Natural killer cell (primary cell): ENCODE data around the gene COX7C. TPM values are rescaled to one million over a fixed set of nuclear protein-coding genes. Genes with fewer than 3 reads are reported as not detected.

Experiments
- ATAC-seq, 3 donors: fragments of 150-1000 bp in 2 of 3; fragments of 200-7000 bp in 1 of 3; cut with Tn5 transposase; 1 replicate in 1 of 3; 2 replicates in 2 of 3; pipeline ENCODE4 v1.10.0; 2021; ENCODE audit warnings: mild to moderate bottlenecking in 2 of 3, moderate library complexity in 2 of 3
- DNase-seq, 2 donors: peaks; one replicate each; pipeline versions ENCODE4 v3.0.0 to v3.0.0-alpha.2; 2013 to 2021; ENCODE audit warnings: mixed read lengths in 1 of 2
- H3K27ac ChIP-seq: one replicate; pipeline ENCODE4 v1.5.1; 2013; ENCODE audit warnings: mild to moderate bottlenecking, low read length
- H3K27me3 ChIP-seq: one replicate; pipeline ENCODE4 v1.6.1; 2013; ENCODE audit warnings: low read length; ENCODE audit not compliant: control insufficient read depth, insufficient read depth
- H3K36me3 ChIP-seq: one replicate; pipeline ENCODE4 v1.6.1; 2013; ENCODE audit warnings: low read length; ENCODE audit not compliant: control insufficient read depth, insufficient read depth
- H3K4me1 ChIP-seq: one replicate; pipeline ENCODE4 v1.6.1; 2013; ENCODE audit warnings: low read length; ENCODE audit not compliant: control insufficient read depth, insufficient read depth
- H3K4me3 ChIP-seq: one replicate; pipeline ENCODE4 v1.5.1; 2013; ENCODE audit warnings: low read length
- H3K9me3 ChIP-seq: one replicate; pipeline ENCODE4 v1.6.1; 2013; ENCODE audit warnings: low read length; ENCODE audit not compliant: control insufficient read depth, insufficient read depth
- H3K27ac Mint-ChIP-seq, 2 donors: one replicate each; pipeline ENCODE4 v1.8.0; 2022; ENCODE audit warnings: mild to moderate bottlenecking in 2 of 2, mixed read lengths in 2 of 2, moderate library complexity in 1 of 2
- H3K27me3 Mint-ChIP-seq, 2 donors: one replicate each; pipeline ENCODE4 v1.8.0; 2022; ENCODE audit warnings: low read depth in 2 of 2, mixed read lengths in 2 of 2
- H3K36me3 Mint-ChIP-seq: one replicate; pipeline ENCODE4 v1.8.0; 2022; ENCODE audit warnings: mixed read lengths
- H3K4me1 Mint-ChIP-seq, 2 donors: one replicate each; pipeline ENCODE4 v1.8.0; 2022; ENCODE audit warnings: mixed read lengths in 2 of 2
- H3K4me3 Mint-ChIP-seq: one replicate; pipeline ENCODE4 v1.8.0; 2022; ENCODE audit warnings: mild to moderate bottlenecking, moderate library complexity, mixed read lengths
- H3K9me3 Mint-ChIP-seq, 2 donors: one replicate each; pipeline ENCODE4 v1.8.0; 2022; ENCODE audit warnings: mixed read lengths in 2 of 2
- CTCF ChIP-seq: fragments of 200-600 bp; IDR thresholded peaks from one replicate; pipeline ENCODE4 v1.8.0; 2022; ENCODE audit warnings: antibody characterized with exemption
- WGBS: methylation state at CpG from one replicate; pipeline ENCODE4 v1.1.7; 2013; ENCODE audit warnings: missing lambda C conversion rate; ENCODE audit not compliant: insufficient coverage; 5-methylcytosine and 5-hydroxymethylcytosine counted together
- intact Hi-C: fragments of 100-400 bp; cut with micrococcal nuclease; formaldehyde crosslinking; loops from one replicate; pipeline ENCODE4 v1.14.2; 2022
- total RNA-seq, 4 donors: library from RNA; stranded (reverse); fragments of 120-200 nt in 1 of 4; gene quantifications; one replicate each; pipeline versions ENCODE4 v1.2.3 to v1.2.4, GENCODE V29; 2013 to 2022

The COX7C gene
- total RNA-seq, 3 donors from 2014 or later (not counting 1 experiment from before 2014, with no cell fraction given) = 237 to 264 (median 250) TPM

DNA sequence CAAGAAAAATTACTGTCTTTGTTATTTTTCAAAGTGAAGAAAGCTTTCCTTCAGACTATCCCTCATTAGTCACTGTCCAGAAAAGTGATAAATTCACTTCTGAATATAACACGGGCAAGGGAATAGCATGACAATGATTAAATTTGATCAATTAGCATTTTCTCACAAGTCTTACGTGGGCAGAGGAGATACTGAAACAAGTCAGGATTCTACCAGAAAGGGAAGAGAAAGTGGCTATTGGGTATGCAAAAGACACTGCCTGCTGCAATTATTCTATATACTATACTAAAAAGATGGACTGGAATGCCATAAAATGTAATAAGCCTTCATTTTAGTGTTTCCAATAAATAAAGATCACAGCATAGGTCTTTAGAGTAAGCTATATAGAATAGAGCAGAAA is 7.4 kb downstream of the COX7C start:
- Mint-ChIP-seq H3K9me3 (no peaks in the 10 kb centered on the region), H3K27ac (no peak overlapping the region), H3K27me3 (peaks cover 18 to 28% of the 10 kb centered on the region in 2 donors), H3K4me3 (no peak overlapping the region), H3K36me3 (peaks cover 8% of the 10 kb centered on the region), H3K4me1 (peaks cover under 1 to 6% of the 10 kb centered on the region in 2 donors)
- TF ChIP-seq CTCF = no peak
- ATAC-seq = no peak
- Histone ChIP-seq H3K4me3 (no peak overlapping the region), H3K4me1 (no peaks in the 10 kb centered on the region), H3K36me3 (peaks cover 25% of the 10 kb centered on the region), H3K27ac (no peak overlapping the region), H3K27me3 (peaks cover 17% of the 10 kb centered on the region), H3K9me3 (no peaks in the 10 kb centered on the region)
- intact Hi-C loops = no loop called here
- 75% methylated on average over 1 of the region's 2 CpGs for WGBS
- DNase-seq = no peak

- Histone ChIP-seq H3K4me3 (no peak overlapping the region), H3K36me3 (peaks cover 16% of the 10 kb centered on the region), H3K27ac (no peak overlapping the region), H3K27me3 (peaks cover 17% of the 10 kb centered on the region), H3K9me3 (no peaks in the 10 kb centered on the region), H3K4me1 (no peaks in the 10 kb centered on the region)
- Mint-ChIP-seq H3K4me1 (no peaks in the 10 kb centered on the region), H3K9me3 (no peaks in the 10 kb centered on the region), H3K27ac (no peak overlapping the region), H3K36me3 (no peaks in the 10 kb centered on the region), H3K4me3 (no peak overlapping the region), H3K27me3 (peaks cover 24 to 37% of the 10 kb centered on the region in 2 donors)
- no peak for ATAC-seq
- intact Hi-C loops = no loop called here
- no peak for TF ChIP-seq CTCF
- DNase-seq = no peak
Measured at GRCh38 chr5:86626149-86626548, 8.4 kb downstream of the COX7C start.

GRCh38 chr5:86631165-86631564 is 13.4 kb downstream of the COX7C start:
- 100% methylated on average over 1 of the region's 2 CpGs for WGBS

More at GRCh38 chr5:86631165-86631564, 13.4 kb downstream of the COX7C start:
- no peaks in the 10 kb centered on the region for H3K9me3 Mint-ChIP-seq
- no peaks in the 10 kb centered on the region for H3K4me1 ChIP-seq
- DNase-seq (no peak), ATAC-seq (no peak)
- no peaks in the 10 kb centered on the region for H3K4me1 Mint-ChIP-seq
- no peak overlapping the region for H3K27ac Mint-ChIP-seq
- peaks cover 23% of the 10 kb centered on the region for H3K27me3 ChIP-seq
- no peaks in the 10 kb centered on the region for H3K36me3 ChIP-seq
- no peak overlapping the region for H3K4me3 ChIP-seq
- no peaks in the 10 kb centered on the region for H3K9me3 ChIP-seq
- no peak for TF ChIP-seq CTCF
- peaks cover 24 to 44% of the 10 kb centered on the region in 2 donors for H3K27me3 Mint-ChIP-seq
- no peak overlapping the region for H3K27ac ChIP-seq
- H3K36me3 Mint-ChIP-seq = no peaks in the 10 kb centered on the region
- intact Hi-C loops = no loop called here
- no peak overlapping the region for H3K4me3 Mint-ChIP-seq
